ENCODE measurements around the gene AKT1. TPM values are rescaled to one million over a fixed set of nuclear protein-coding genes. Genes with fewer than 3 reads are reported as not detected.
A peak's percentile ranks its signal among the peaks of the same experiment; 100 is the strongest.

The AKT1 gene
- total and polyA plus RNA-seq, 12 donors: 95.7 to 152 (median 137) TPM

GRCh38 chr14:104775073-104775489 is 20.5 kb downstream of the AKT1 start:
- peaks cover 0 to 88% (median 56%) of the 10 kb centered on the region in 9 donors for H3K36me3 ChIP-seq
- H3K27ac ChIP-seq: no peak overlapping the region
- H3K9me3 ChIP-seq: peaks cover 0 to 8% (median 0%) of the 10 kb centered on the region in 11 donors
- ATAC-seq (no peak), DNase-seq (no peak)
- no peaks in the 10 kb centered on the region for H3K4me1 ChIP-seq
- H3K27me3 ChIP-seq: no peaks in the 10 kb centered on the region
- H3K4me3 ChIP-seq: no peak overlapping the region
- WGBS, 2 donors: 89 to 94% methylated on average over 13 of the region's 13 CpGs
- TF ChIP-seq, protein P1, sequence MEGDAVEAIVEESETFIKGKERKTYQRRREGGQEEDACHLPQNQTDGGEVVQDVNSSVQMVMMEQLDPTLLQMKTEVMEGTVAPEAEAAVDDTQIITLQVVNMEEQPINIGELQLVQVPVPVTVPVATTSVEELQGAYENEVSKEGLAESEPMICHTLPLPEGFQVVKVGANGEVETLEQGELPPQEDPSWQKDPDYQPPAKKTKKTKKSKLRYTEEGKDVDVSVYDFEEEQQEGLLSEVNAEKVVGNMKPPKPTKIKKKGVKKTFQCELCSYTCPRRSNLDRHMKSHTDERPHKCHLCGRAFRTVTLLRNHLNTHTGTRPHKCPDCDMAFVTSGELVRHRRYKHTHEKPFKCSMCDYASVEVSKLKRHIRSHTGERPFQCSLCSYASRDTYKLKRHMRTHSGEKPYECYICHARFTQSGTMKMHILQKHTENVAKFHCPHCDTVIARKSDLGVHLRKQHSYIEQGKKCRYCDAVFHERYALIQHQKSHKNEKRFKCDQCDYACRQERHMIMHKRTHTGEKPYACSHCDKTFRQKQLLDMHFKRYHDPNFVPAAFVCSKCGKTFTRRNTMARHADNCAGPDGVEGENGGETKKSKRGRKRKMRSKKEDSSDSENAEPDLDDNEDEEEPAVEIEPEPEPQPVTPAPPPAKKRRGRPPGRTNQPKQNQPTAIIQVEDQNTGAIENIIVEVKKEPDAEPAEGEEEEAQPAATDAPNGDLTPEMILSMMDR (IDR thresholded peaks at IDR 0.05): no peak
- intact Hi-C loops (cut with DNase I): no loop called here

DNA sequence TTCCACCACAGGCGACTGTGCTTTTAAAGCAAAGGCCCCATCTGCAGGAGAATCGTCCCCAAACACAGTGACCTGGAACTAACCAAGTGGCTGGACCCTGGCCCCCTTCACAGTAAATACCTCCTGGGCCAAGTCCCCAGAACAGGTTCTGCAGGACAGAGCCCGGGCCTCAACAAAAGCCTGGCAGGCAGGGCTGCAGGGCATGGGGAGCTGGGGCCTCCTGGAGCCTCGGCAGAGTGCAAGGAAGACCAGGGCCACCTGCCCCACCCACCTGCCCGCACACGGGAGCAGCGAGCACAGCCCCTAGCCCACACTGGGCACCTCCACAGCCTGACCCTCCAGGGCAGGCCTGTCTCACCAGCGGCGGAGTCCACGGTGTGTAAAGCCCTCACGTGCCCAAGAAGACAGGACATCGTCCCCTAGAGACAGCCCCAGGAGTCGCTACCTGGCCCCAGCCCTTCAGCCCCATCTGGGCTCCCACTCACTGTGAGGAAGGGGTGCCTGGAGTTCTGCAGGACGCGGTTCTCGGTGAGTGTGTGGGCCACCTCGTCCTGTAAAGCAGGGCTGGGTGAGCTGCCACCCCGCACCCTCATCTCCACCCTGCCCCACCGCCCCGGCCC is 21.0 kb downstream of the AKT1 start:
- H3K9me3 ChIP-seq: peaks cover 0 to 8% (median 0%) of the 10 kb centered on the region in 11 donors
- H3K4me3 ChIP-seq: no peak overlapping the region
- DNase-seq (no peak), ATAC-seq (no peak)
- no peaks in the 10 kb centered on the region for H3K4me1 ChIP-seq
- no peak overlapping the region for H3K27ac ChIP-seq
- TF ChIP-seq, protein P1 (IDR thresholded peaks at IDR 0.05): no peak
- intact Hi-C loops (cut with DNase I): no loop called here
- 88 to 89% methylated on average over 20 of the region's 20 CpGs for WGBS, 2 donors
- H3K36me3 ChIP-seq: peaks cover 0 to 88% (median 56%) of the 10 kb centered on the region in 9 donors
- no peaks in the 10 kb centered on the region for H3K27me3 ChIP-seq

DNA sequence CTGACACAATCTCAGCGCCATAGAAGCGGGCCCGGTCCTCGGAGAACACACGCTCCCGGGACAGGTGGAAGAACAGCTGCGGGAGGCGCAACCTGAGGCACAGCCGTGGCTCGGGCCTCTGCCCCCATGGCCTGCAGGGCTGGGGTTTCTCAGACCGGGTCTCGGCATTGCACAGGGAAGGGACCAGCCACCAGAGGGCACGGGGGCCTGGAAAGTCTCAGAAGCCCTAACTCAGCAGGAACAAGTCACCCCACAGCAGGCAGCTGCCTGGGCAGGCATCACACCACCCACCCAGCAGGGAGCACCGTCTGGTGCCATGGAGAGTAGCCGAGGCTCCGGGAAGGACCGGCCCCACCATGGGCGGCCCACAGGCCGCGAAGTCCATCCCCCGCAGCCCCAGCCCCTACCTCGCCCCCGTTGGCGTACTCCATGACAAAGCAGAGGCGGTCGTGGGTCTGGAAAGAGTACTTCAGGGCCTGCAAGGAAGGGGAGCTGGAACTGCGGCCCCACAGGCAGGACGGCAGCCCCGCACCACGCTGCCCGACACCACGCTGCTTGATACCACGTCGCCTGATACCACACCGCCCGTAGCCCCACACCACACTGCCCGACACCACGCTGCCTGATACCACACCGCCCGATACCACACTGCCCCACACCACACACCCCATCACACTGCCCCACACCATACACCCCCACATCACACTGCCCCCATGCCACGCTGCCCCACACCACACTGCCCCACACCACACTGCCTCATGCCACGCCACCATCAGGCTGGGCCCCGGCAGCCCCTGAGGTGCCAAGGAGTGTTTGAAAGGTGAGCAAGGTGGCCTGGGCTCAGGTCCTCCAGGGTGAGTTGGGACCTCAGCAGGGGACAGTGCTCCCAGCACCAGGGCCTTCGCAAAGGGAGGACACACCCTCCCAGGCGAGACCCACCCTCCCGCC is 21.8 kb downstream of the AKT1 start:
- Histone ChIP-seq H3K27me3 (no peaks in the 10 kb centered on the region), H3K4me3 (no peak overlapping the region), H3K9me3 (peaks cover 0 to 8% (median 0%) of the 10 kb centered on the region in 11 donors), H3K27ac (no peak overlapping the region), H3K4me1 (peaks cover 0 to 7% (median 4%) of the 10 kb centered on the region in 9 donors), H3K36me3 (peaks cover 0 to 84% (median 56%) of the 10 kb centered on the region in 9 donors)
- DNase-seq (peak in 1 of 2 donors; percentile 11), ATAC-seq (peak in 1 of 8 donors; percentile 14)
- intact Hi-C loops (cut with DNase I): no loop called here
- TF ChIP-seq, protein P1 (IDR thresholded peaks at IDR 0.05): peak in 1 of 9 donors; percentile 7
- WGBS, 2 donors: 86 to 89% methylated on average over 46 of the region's 46 CpGs

DNA sequence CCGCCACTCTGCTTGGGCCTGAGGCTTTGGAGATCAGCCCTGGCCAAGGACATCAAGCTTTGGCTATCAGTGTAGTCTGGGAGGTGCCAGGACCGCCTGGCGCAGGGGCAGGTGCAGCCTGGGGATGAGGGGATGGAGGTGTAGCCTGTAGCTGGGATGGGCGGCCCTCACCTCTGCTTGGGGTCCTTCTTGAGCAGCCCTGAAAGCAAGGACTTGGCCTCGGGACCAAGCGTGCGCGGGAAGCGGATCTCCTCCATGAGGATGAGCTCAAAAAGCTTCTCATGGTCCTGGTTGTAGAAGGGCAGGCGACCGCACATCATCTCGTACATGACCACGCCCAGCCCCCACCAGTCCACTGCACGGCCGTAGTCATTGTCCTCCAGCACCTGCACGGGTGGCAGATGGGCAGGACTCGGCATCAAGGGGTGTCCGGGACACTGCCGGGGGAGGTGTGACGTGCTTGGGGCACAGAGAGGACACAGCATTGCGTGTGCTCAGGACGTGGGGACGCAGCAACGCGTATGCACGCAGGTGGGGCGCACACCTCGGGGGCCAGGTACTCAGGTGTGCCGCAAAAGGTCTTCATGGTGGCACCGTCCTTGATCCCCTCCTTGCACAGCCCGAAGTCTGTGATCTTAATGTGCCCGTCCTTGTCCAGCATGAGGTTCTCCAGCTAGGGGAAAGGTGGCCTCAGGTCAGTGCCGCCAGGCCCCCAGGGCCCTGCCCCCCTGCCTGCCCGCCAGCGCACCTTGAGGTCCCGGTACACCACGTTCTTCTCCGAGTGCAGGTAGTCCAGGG is 22.6 kb downstream of the AKT1 start:
- no peak overlapping the region for H3K4me3 ChIP-seq
- intact Hi-C loops (cut with DNase I): no loop called here
- peaks cover 0 to 8% (median 0%) of the 10 kb centered on the region in 11 donors for H3K9me3 ChIP-seq
- H3K4me1 ChIP-seq: peaks cover 0 to 14% (median 10%) of the 10 kb centered on the region in 9 donors
- H3K27me3 ChIP-seq: no peaks in the 10 kb centered on the region
- 95 to 96% methylated on average over 38 of the region's 38 CpGs for WGBS, 2 donors
- DNase-seq (peak in 1 of 2 donors; percentile 12), ATAC-seq (no peak)
- TF ChIP-seq, protein P1 (IDR thresholded peaks at IDR 0.05): no peak
- H3K27ac ChIP-seq: no peak overlapping the region
- H3K36me3 ChIP-seq: peaks cover 0 to 80% (median 56%) of the 10 kb centered on the region in 9 donors

Measured in heart right ventricle (tissue), 16 donors.